IMR-90 (cell line): Measurements from ENCODE around the gene TBC1D1. TPM values are rescaled to one million over a fixed set of nuclear protein-coding genes. Genes with fewer than 3 reads are reported as not detected.

Source experiments
- ATAC-seq: fragments of 200-7000 bp; cut with Tn5 transposase; 2 replicates; pipeline ENCODE4 v1.9.1; 2020; ENCODE audit warnings: low read depth, mild to moderate bottlenecking, moderate library complexity
- BruUV-seq: library from RNA; stranded (reverse); fragments of 400-500 nt; replicated peaks from 2 replicates; lab custom pipeline; 2021; lab: Mats Ljungman, UMichigan
- CTCF ChIA-PET: fragments of 300-600 bp; formaldehyde crosslinking; extraction: SDS; loops from one replicate; lab custom pipeline; 2021; ENCODE audit warnings: antibody characterized with exemption; lab: Yijun Ruan, JAX
- POLR2A ChIA-PET: fragments of 300-600 bp; sonication (Branson Sonifier 250); formaldehyde crosslinking; loops from one replicate; lab custom pipeline; 2022; ENCODE audit warnings: antibody characterized with exemption; ENCODE audit not compliant: unreplicated experiment; lab: Charles Lee
- DNase-seq: peaks from one replicate; pipeline ENCODE4 v3.0.0; 2013
- H2AFZ ChIP-seq: replicated peaks from 2 replicates; pipeline ENCODE3; 2013; ENCODE audit warnings: low read length, mild to moderate bottlenecking; ENCODE audit not compliant: poor library complexity
- H2AK5ac ChIP-seq: 2 replicates; pipeline ENCODE4 v1.6.1; 2013; ENCODE audit warnings: low read depth, low read length, inconsistent platforms
- H2AK9ac ChIP-seq: replicated peaks from 2 replicates; pipeline ENCODE3; 2013; ENCODE audit warnings: mild to moderate bottlenecking, low read depth, low read length, moderate library complexity; ENCODE audit not compliant: poor library complexity
- H2BK120ac ChIP-seq: 2 replicates; pipeline ENCODE4 v1.6.1; 2013; ENCODE audit warnings: low read depth, low read length, inconsistent platforms
- H2BK15ac ChIP-seq: 3 replicates; pipeline ENCODE4 v1.6.1; 2013; ENCODE audit warnings: low read depth, low read length, inconsistent platforms
- H2BK20ac ChIP-seq: 2 replicates; pipeline ENCODE4 v1.6.1; 2013; ENCODE audit warnings: low read depth, mild to moderate bottlenecking, inconsistent platforms, low read length, moderate library complexity
- H2BK5ac ChIP-seq: 2 replicates; pipeline ENCODE4 v1.6.1; 2013; ENCODE audit warnings: mild to moderate bottlenecking, low read depth, low read length, inconsistent platforms; ENCODE audit not compliant: poor library complexity, severe bottlenecking
- H3K14ac ChIP-seq: replicated peaks from 2 replicates; pipeline ENCODE4 v1.6.1; 2013; ENCODE audit warnings: low read depth, low read length, inconsistent platforms
- H3K18ac ChIP-seq: 2 replicates; pipeline ENCODE4 v1.6.1; 2013; ENCODE audit warnings: low read depth, low read length, control low read depth
- H3K23ac ChIP-seq: 2 replicates; pipeline ENCODE4 v1.6.1; 2013; ENCODE audit warnings: low read depth, low read length, inconsistent platforms
- H3K27ac ChIP-seq: 2 replicates; pipeline ENCODE4 v1.5.1; 2013; ENCODE audit warnings: mild to moderate bottlenecking, control low read depth, low read length; ENCODE audit not compliant: insufficient read depth
- H3K27me3 ChIP-seq: 2 replicates; pipeline ENCODE4 v1.6.1; 2013; ENCODE audit warnings: low read length; ENCODE audit not compliant: control insufficient read depth, insufficient read depth
- H3K36me3 ChIP-seq: 2 replicates; pipeline ENCODE4 v1.6.1; 2013; ENCODE audit warnings: low read length, mixed read lengths; ENCODE audit not compliant: control insufficient read depth, insufficient read depth
- H3K4ac ChIP-seq: 2 replicates; pipeline ENCODE4 v1.6.1; 2013; ENCODE audit warnings: low read depth, low read length, inconsistent platforms
- H3K4me1 ChIP-seq: 2 replicates; pipeline ENCODE4 v1.6.1; 2013; ENCODE audit warnings: low read length, mixed read lengths; ENCODE audit not compliant: control insufficient read depth, insufficient read depth
- H3K4me2 ChIP-seq: 2 replicates; pipeline ENCODE4 v1.6.1; 2013; ENCODE audit warnings: low read depth, mild to moderate bottlenecking, control low read depth, low read length, moderate library complexity
- H3K4me3 ChIP-seq: 2 replicates; pipeline ENCODE4 v1.5.1; 2013; ENCODE audit warnings: low read depth, mild to moderate bottlenecking, control low read depth, low read length, moderate library complexity; ENCODE audit not compliant: insufficient read depth
- H3K56ac ChIP-seq: 2 replicates; pipeline ENCODE4 v1.6.1; 2013; ENCODE audit warnings: low read length, inconsistent platforms; ENCODE audit not compliant: insufficient read depth; ENCODE audit errors: extremely low read depth
- H3K79me1 ChIP-seq, 2 experiments: 2 replicates each; pipeline ENCODE4 v1.6.1; 2013; ENCODE audit warnings: low read length in 2 of 2, inconsistent platforms in 1 of 2, low read depth in 1 of 2
- H3K9ac ChIP-seq: 2 replicates; pipeline ENCODE4 v1.6.1; 2013; ENCODE audit warnings: low read depth, low read length, control low read depth
- H3K9me1 ChIP-seq: 2 replicates; pipeline ENCODE4 v1.6.1; 2013; ENCODE audit warnings: low read length, inconsistent platforms; ENCODE audit not compliant: insufficient read depth
- H3K9me3 ChIP-seq: 2 replicates; pipeline ENCODE4 v1.6.1; 2013; ENCODE audit warnings: low read length; ENCODE audit not compliant: control insufficient read depth, insufficient read depth
- H4K20me1 ChIP-seq: 2 replicates; pipeline ENCODE4 v1.6.1; 2013; ENCODE audit warnings: low read length, inconsistent platforms; ENCODE audit not compliant: insufficient read depth
- H4K5ac ChIP-seq: 2 replicates; pipeline ENCODE4 v1.6.1; 2013; ENCODE audit warnings: mild to moderate bottlenecking, low read depth, low read length, control low read depth
- H4K8ac ChIP-seq, 2 experiments: 2 replicates each; pipeline ENCODE4 v1.6.1; 2013; ENCODE audit warnings: low read depth in 2 of 2, low read length in 2 of 2, control low read depth in 1 of 2, inconsistent platforms in 1 of 2
- H4K91ac ChIP-seq: 2 replicates; pipeline ENCODE4 v1.6.1; 2013; ENCODE audit warnings: low read depth, low read length, inconsistent platforms; ENCODE audit not compliant: insufficient read depth
- BHLHE40 ChIP-seq: fragments of 150-350 bp; IDR thresholded peaks from 2 replicates; pipeline ENCODE4 v1.6.1; 2016; ENCODE audit warnings: mild to moderate bottlenecking, low read depth, low read length
- CEBPB ChIP-seq: IDR thresholded peaks from 2 replicates; pipeline ENCODE4 v1.6.1; 2012; ENCODE audit warnings: low read depth, low read length, improper control_type of control experiment
- CHD1 ChIP-seq: IDR thresholded peaks from 2 replicates; pipeline ENCODE4 v1.6.1; 2012; ENCODE audit warnings: low read depth, low read length, improper control_type of control experiment
- CTCF ChIP-seq: conservative IDR thresholded peaks from 2 replicates; pipeline ENCODE4 v1.5.1; 2012; ENCODE audit warnings: mild to moderate bottlenecking, low read depth, low read length, improper control_type of control experiment
- ELK1 ChIP-seq: fragments of 150-350 bp; IDR thresholded peaks from 2 replicates; pipeline ENCODE4 v1.6.1; 2016; ENCODE audit warnings: low read depth, mild to moderate bottlenecking, low read length, moderate library complexity, borderline replicate concordance
- FOS ChIP-seq: fragments of 150-350 bp; IDR thresholded peaks from 2 replicates; pipeline ENCODE4 v1.6.1; 2016; ENCODE audit warnings: low read depth, low read length
- MAFK ChIP-seq: IDR thresholded peaks from 2 replicates; pipeline ENCODE4 v1.6.1; 2012; ENCODE audit warnings: low read depth, low read length, improper control_type of control experiment
- MAZ ChIP-seq: IDR thresholded peaks from 2 replicates; pipeline ENCODE4 v1.6.1; 2012; ENCODE audit warnings: low read depth, mild to moderate bottlenecking, low read length, improper control_type of control experiment, moderate library complexity, borderline replicate concordance
- MXI1 ChIP-seq: IDR thresholded peaks from 2 replicates; pipeline ENCODE4 v1.6.1; 2012; ENCODE audit warnings: low read depth, mild to moderate bottlenecking, low read length, moderate library complexity, borderline replicate concordance
- NFE2L2 ChIP-seq: fragments of 150-350 bp; IDR thresholded peaks from 2 replicates; pipeline ENCODE4 v1.6.1; 2016; ENCODE audit warnings: low read depth, mild to moderate bottlenecking, low read length
- POLR2A ChIP-seq: IDR thresholded peaks from 2 replicates; pipeline ENCODE4 v1.6.1; 2012; ENCODE audit warnings: mild to moderate bottlenecking, low read depth, low read length
- RAD21 ChIP-seq: IDR thresholded peaks from 2 replicates; pipeline ENCODE4 v1.6.1; 2012; ENCODE audit warnings: low read length, improper control_type of control experiment
- RCOR1 ChIP-seq: IDR thresholded peaks from 2 replicates; pipeline ENCODE4 v1.6.1; 2012; ENCODE audit warnings: mild to moderate bottlenecking, low read length, improper control_type of control experiment; ENCODE audit not compliant: insufficient replicate concordance
- RFX5 ChIP-seq: IDR thresholded peaks from 2 replicates; pipeline ENCODE4 v1.8.0; 2012; ENCODE audit warnings: low read depth, mild to moderate bottlenecking, low read length, moderate library complexity
- SMC3 ChIP-seq: fragments of 150-350 bp; IDR thresholded peaks from 2 replicates; pipeline ENCODE4 v1.6.1; 2016; ENCODE audit warnings: low read depth, mild to moderate bottlenecking, antibody characterized with exemption, low read length, moderate library complexity
- WGBS, 2 experiments: methylation state at CpG; one replicate each; pipeline versions ENCODE4 v1.1.5 to v1.1.7; 2013; ENCODE audit warnings: missing lambda C conversion rate in 2 of 2; ENCODE audit not compliant: insufficient read length in 1 of 2; ENCODE audit errors: extremely low coverage in 2 of 2; 5-methylcytosine and 5-hydroxymethylcytosine counted together
- dilution Hi-C: fragments of 300-500 bp; cut with HindIII; formaldehyde crosslinking; loops from one replicate; pipeline ENCODE4 v1.14.3; 2018; ENCODE audit warnings: low sequenced_read_pairs; ENCODE audit not compliant: unreplicated experiment
- in situ Hi-C: fragments of 300-500 bp; cut with MboI; formaldehyde crosslinking; loops from 3 replicates; pipeline ENCODE4 v1.14.3; 2019; ENCODE audit warnings: low sequenced_read_pairs, inconsistent platforms, mixed read lengths
- intact Hi-C: fragments of 100-400 bp; cut with micrococcal nuclease; formaldehyde crosslinking; loops from 2 replicates; pipeline ENCODE4 v1.10.0; 2022
- polyA plus RNA-seq, 3 experiments: library from polyadenylated mRNA; depleted of rRNA; stranded (reverse); fragments of >200 nt; gene quantifications; 2 replicates each; pipeline ENCODE4 v1.2.3, GENCODE V29; 2012; ENCODE audit warnings: low replicate concordance in 1 of 3
- total RNA-seq: library from RNA; depleted of rRNA; stranded (reverse); fragments of >200 nt; gene quantifications from 2 replicates; pipeline ENCODE4 v1.2.3, GENCODE V29; 2012
- TF ChIP-seq, protein P1 (sequence below): fragments of 150-350 bp; IDR thresholded peaks from 2 replicates; pipeline ENCODE4 v1.6.1; 2017; ENCODE audit warnings: mild to moderate bottlenecking, antibody characterized with exemption, low read length, low read depth

Gene TBC1D1
- total and polyA plus RNA-seq, 2 of the 4 experiments (the other 2 are of a cell fraction): 42.4 to 104 TPM

DNA sequence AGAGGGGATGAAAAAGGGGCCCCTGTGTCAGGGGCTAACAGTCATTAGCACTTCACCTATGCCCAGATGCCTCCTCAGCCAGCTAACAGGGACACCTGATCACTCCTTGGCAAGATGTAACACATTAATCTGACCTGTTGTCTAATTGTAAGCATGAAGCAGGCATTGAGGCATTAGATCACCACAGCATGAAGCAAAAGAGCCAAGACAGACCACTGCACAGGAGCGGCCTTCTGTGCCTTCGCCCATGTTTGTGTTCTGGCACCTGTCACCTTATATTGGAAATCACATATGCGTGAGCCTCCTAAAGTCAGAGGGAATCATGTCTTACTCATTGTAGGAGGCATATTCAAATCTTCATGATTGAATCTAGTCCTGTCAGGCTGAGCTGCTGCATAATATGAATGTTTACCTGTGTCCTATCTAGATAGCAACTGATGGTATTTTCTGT, 117.7 kb downstream of the TBC1D1 start:
- ATAC-seq (no peak), DNase-seq (no peak)
- no peak overlapping the region for H2AK9ac ChIP-seq
- no peak overlapping the region for H2BK120ac ChIP-seq
- H2BK20ac ChIP-seq: no peak overlapping the region
- dilution Hi-C loops: no loop called here
- H2BK15ac ChIP-seq: no peak overlapping the region
- H3K27ac ChIP-seq: no peak overlapping the region
- H3K4me1 ChIP-seq: peaks cover 18% of the 10 kb centered on the region
- in situ Hi-C loops: no loop called here
- H3K18ac ChIP-seq: no peak overlapping the region
- no peak overlapping the region for H3K23ac ChIP-seq
- H3K27me3 ChIP-seq: no peaks in the 10 kb centered on the region
- H3K56ac ChIP-seq: no peak overlapping the region
- POLR2A ChIA-PET: no interaction called here
- no peak overlapping the region for H3K14ac ChIP-seq
- no peak overlapping the region for H3K4me3 ChIP-seq
- BruUV-seq: no TSS peak
- H3K36me3 ChIP-seq: no peaks in the 10 kb centered on the region
- CTCF ChIA-PET: interaction anchor here (0.6 kb wide), 1 partner anchor 159 kb away, joined by 3 read pairs; no protein-coding TSS in a partner anchor
- no peaks in the 10 kb centered on the region for H3K9me3 ChIP-seq
- no peak overlapping the region for H2AFZ ChIP-seq
- peaks cover 23 to 48% of the 10 kb centered on the region in 2 experiments for H3K79me1 ChIP-seq
- H3K9ac ChIP-seq: no peak overlapping the region
- no peak overlapping the region for H4K8ac ChIP-seq
- H2AK5ac ChIP-seq: no peak overlapping the region; the same call in 1 of the 2 replicates
- no peak overlapping the region for H3K4me2 ChIP-seq
- H4K20me1 ChIP-seq: peaks cover 10% of the 10 kb centered on the region; the same call in 1 of the 2 replicates
- H3K4ac ChIP-seq: no peak overlapping the region
- no peak for TF ChIP-seq FOS
- TF ChIP-seq MAFK: no peak
- TF ChIP-seq CHD1: no peak
- TF ChIP-seq CTCF: no peak
- TF ChIP-seq NFE2L2: no peak
- no peak for TF ChIP-seq RCOR1
- no peak for TF ChIP-seq SMC3
- TF ChIP-seq MXI1: no peak
- TF ChIP-seq CEBPB: no peak
- no peak for TF ChIP-seq ELK1
- TF ChIP-seq POLR2A: no peak
- TF ChIP-seq, protein P1, sequence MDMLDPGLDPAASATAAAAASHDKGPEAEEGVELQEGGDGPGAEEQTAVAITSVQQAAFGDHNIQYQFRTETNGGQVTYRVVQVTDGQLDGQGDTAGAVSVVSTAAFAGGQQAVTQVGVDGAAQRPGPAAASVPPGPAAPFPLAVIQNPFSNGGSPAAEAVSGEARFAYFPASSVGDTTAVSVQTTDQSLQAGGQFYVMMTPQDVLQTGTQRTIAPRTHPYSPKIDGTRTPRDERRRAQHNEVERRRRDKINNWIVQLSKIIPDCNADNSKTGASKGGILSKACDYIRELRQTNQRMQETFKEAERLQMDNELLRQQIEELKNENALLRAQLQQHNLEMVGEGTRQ: no peak
- TF ChIP-seq MAZ: no peak
- no peak for TF ChIP-seq RFX5
- no peak for TF ChIP-seq RAD21
- TF ChIP-seq BHLHE40: no peak
- peaks cover 11% of the 10 kb centered on the region for H3K9me1 ChIP-seq
- no peak overlapping the region for H2BK5ac ChIP-seq
- 100% methylated on average over 1 of the region's 3 CpGs; no CpG with 5 or more reads in 1 of the 2 experiments for WGBS, 2 experiments
- H4K91ac ChIP-seq: no peak overlapping the region; the same call in 1 of the 2 replicates
- H4K5ac ChIP-seq: no peak overlapping the region
- intact Hi-C loops: no loop called here
